ENCODE results near the gene ABHD16A.

ABHD16A gene

DNA sequence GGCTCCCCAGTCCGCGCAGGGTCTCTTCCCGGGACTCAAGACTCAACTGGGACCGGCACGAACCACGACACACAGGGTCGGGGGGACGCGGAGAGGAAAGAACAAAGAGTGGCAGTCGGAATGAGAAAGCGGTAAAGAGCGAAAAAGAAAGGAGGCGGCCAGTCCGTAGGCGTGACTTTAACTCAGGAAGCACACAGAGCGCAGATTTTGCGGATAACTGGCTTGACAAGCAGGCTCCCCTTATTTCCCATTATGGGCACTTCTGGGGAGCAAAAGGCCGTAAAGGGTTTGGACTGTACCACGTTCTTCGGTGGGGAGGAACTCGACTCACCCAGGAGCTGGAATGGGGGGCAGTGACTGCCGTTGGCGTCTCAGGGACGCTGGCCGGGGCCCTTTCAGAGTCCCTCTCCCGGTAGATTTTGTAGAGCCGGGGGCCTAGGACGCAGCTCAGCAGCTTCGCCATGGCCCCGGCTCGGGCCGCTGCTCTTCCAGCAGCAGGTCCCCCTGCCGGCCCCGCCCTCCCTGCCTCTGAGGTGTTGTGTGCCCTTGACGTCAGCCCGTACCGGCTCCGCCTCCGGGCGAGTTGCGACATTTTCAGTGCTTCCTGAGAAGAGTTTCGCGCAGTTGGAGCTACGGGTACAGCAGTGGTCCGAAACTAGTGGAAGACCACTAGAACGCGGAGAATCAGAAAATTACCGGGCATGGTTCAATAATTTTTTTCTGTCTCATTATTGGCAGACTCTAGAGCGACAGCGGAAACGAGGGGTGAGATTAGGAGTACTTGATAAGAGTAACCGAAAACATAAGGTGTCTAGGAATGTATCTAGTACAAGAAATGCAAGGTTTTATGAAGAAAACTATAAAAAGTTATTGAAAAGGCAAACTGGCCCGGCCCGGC, at the start of gene ABHD16A:
TSS of gene ABHD16A (minus strand) at position 506 of the 898 bp plus-strand sequence. CDS start at position 463, 43 bp downstream.
- peak; percentile 98 for DNase-seq

DNA sequence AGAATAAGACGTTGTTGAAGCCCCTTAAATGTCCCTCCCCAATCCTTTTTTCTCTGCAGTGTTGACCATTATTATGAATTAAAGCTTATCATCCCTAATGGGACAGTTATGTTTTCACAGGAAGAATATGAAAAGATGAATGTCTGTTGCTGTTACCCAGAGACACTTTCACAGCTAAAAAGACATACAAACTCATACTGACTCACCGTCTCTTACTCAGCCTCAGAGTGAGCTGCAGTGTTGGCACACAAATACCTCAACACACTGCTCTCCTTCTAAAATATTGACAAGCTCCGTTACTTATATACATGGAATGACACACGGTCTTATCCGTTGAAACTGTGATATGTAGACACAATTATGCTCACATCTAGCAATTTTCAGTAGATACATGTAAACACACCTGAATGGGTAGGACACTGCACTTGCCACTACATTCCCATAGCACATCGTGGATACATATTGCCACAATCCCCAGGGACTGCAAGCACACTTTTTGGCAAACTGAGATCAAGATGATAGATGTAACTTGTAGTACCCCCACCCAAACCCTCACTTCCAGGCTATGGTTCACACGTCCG, 49.7 kb upstream of the ABHD16A start:
- DNase-seq, result no peak

DNA sequence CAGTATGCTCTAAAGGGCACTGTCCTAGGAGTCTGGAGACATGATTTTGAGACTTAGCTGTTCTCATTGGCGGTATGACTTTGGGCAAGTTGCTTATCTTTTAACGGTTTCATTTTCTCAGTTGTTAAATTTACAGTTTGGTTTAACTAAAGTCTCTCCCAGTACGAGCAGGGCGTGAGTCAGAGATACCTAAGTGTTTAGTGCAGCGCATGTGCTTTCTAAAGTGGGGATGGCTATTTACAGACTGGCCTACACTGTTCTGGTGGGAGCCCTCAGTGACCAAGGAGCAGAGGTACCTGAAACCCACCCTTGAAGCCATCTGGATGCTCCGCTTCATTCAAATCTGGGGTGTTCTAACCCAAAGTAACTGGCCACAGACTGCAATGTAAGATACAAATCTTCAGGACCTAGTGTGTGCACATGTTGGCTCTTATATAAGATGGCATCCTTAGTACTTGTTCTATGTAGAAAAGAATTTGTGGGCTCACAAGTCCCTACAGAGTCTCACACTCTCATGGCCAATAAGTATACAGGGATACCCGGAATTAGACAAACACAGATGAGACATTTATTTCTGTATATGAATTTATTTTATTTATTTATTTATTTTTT, 47.4 kb upstream of the ABHD16A start:
- DNase-seq, result no peak

DNA sequence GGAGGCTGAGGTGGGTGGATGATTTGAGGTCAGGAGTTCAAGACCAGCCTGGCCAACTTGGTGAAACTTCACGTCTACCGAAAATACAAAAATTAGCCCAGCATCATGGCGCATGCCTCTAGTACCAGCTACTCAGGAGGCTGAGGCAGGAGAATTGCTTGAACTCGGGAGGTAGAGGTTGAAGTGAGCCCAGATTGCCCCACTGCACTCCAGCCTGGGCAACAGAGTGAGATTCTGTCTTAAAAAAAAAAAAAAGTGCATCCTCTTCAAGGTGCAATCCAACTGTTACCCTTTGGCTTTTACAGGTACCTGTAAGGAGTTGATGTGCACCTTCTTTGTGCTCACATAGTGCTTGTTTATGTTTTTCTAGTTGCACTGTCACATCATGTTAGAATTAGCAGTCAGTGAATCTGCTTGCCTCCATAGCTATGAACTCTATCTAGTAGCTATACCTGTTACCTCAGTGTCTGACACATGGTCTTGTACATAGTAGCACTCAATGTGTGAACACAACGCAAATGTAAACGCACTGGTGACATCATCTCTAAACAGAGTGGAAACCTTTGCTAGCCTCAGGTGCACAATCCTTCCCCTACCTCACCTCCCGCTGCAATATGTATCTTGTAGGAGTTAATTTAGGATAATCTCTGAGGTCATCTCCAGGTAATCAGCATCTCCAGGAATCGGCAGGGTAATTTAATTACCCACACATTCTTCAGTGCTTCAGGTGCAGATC, 46.3 kb upstream of the ABHD16A start:
- DNase-seq, result no peak

DNA sequence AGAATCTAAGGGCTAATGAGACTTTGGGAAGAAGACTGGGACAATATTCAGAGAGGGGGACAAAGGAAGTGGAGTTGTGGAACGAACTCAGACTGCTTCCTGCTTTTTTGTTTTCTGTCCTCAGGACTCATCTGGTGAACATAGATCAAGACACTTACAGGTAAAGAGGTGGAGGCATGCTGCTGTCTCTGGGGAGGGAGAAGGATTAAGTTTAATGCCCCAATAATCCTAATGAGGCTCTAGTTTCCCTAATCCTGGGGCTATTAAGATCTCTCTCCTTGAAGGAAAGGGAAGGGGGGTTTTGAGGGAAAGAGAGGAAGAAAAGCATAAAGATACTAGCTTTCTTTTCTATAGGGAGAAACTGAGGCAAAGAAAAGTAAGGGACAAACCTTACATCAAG, 41.3 kb upstream of the ABHD16A start:
- no peak for DNase-seq

DNA sequence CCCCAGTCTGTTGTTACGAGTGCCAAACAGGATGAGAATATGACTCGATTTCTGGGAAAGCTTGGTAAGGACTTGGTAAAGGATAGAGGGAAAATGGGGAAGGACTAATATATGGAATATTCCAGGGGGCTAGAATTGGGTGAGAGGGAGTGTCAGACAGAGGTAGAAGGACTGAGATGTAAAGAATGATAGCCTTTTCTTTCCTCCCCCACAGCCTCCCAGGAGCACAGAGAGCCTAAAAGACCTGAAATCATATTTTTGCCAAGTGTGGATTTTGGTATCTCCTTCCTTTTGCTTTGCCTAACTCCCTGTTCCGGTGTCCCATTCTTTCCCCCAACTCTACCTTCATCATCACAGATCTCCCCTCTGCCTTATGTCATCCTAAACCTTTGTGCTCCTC, 39.8 kb upstream of the ABHD16A start:
- DNase-seq, result no peak

DNA sequence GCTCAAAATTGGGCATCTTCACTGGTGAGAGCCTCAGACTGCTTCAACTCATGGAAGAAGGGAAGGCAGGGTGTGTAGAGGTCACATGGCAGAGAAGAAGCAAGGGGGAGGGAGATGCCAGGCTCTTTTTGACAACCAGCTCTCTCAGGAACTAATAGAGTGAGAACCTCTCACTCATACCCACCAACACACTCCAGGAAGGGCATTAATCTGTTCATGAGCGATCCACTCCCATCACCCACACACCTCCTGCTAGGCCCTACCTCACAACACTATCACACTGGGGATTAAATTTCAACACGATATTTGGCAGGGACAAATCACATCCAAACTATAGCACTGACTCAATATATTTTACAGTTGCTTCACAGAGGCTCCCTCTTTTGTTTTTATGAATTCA, 38.7 kb upstream of the ABHD16A start:
- no peak for DNase-seq

DNA sequence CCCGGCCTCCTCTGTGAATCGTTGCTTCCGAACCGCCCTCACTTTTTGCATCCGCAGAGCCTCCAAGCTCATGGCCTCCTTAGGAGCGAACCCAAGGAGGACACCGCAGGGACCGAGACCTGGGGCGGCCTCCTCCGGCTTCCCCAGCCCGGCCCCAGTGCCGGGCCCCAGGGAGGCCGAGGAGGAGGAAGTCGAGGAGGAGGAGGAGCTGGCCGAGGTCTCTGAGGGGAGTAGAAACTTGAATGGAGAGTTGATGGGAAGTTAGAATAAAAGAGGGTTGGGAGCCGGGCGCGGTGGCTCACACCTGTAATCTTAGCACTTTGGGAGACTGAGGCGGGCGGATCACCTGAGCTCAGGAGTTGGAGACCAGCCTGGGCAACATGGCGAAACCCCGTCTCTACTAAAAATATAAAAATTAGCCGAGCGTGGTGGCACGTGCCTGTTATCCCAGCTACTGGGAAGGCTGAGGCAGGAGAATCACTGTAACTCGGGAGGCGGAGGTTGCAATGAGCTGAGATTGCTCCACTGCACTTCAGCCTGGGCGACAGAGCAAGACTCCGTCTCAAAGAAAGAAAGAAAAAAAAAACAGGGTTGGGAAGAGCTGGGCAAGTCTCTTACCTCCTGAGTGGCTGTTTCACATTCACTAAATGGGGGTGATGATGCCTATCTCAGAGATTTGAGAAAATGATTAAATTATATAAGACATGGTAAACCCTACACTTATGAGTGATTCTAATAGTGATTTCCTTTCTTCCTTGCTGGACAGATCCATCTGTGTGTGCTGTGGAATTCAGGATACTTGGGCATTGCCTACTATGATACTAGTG, 37.5 kb upstream of the ABHD16A start:
- no peak for DNase-seq

DNA sequence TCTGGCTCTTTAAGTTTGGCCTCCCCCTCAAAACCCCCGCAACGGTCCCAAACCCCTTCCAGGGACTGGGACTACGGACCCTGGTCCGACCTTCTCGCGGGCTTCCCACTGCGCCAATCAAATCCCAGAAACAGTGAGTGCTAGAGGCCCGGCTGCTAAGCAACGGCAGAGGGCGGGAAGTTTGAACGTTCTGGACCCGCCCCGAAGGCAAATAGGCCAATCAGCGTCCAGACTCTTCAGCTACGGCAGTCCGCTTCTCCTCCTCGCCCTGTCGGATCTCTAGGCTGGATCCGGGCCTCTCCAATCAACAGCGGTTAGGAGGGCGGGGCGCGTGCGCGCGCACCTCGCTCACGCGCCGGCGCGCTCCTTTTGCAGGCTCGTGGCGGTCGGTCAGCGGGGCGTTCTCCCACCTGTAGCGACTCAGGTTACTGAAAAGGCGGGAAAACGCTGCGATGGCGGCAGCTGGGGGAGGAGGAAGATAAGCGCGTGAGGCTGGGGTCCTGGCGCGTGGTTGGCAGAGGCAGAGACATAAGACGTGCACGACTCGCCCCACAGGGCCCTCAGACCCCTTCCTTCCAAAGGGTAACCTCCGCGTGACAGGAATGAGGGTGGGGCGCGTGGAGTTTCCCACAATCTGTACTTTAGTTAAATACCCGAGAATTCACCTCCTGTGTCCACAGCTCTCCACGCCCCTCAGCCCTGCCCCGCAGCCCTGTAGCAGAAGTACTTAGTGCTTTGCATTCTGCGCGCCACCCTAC, 36.7 kb upstream of the ABHD16A start, which contains the start of gene MSH5:
TSS of gene MSH5 (plus strand) at position 367 of the 758 bp plus-strand sequence. CDS start 462 bp downstream, outside the sequence.
- peak; percentile 98 for DNase-seq

DNA sequence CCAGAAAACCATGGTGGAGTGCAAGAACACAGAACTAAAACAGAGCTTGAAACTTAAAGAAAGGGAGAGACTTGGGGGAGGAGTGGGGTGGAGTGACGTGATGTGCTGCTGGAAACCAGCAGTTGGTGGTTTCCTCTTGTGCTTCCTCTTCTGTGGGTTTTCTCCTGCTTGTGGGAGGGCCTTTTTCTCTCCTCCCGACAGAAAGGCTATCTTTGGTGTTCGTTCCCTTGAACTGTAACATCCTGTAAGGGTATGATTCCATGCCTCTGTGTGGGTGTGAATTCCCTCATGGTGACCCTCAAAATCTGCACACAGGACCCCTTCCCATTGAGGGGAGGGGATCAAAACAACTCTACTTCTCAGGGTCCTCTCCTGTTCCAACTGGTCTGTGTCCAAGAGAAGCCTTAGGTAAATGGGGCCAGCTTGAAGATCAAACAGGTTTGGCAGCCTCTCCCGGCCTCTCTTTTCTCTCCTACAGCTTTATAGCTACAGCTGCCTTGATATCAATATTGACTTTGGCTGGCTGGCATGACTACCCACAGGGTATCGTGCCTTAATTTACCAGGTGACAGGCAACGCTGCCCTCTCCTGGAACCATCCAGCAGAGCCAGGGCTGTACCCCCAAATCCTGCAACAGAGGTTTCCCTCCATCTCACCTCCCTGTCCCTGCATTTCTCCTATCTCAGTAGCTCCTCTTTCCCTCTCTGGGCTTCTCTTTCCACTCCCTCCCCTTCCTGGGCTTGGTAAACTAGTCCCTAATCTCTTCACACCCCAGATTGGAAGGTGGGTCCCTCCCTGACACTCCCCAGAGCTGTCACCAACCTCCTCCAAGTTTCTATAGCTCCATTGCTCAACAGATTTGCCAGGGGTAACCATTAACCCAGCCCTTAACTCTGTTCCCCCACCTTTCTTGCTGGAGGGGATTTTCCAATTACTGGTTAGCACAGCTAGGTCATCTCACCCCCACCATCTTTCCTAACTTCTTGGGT, 35.2 kb upstream of the ABHD16A start:
- peak; percentile 82 for DNase-seq

DNA sequence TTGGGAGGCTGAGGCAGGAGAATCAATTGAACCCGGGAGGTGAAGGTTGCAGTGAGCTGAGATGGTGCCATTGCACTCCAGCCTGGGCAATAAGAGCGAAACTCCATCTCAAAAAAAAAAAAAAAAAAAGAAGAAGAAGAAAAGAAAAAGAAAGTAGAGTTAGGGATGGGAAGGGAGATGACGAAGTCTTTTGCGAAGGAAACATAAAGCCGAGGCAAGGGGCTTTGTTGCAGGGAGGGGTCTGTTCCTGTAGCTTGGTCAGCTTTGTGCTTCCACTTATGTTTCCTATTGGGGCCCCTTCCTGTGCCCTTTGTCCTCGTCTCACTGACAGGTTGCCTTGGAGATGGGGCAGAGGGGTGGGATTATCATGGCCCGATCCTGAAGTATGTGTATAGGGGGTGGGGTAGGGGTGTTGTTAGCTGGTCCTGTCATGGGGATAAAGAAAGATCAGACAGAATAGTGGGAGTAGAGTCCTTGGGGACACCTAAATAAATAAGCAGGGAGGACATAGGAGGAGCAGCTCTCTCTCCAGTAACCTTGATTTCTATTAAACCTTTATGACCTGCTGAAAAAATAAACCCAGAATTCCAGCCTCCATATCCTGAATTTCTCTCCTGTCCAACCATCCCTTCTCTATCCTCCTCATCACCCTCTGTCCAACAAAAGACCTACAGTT, 34.3 kb upstream of the ABHD16A start:
- no peak for DNase-seq

DNA sequence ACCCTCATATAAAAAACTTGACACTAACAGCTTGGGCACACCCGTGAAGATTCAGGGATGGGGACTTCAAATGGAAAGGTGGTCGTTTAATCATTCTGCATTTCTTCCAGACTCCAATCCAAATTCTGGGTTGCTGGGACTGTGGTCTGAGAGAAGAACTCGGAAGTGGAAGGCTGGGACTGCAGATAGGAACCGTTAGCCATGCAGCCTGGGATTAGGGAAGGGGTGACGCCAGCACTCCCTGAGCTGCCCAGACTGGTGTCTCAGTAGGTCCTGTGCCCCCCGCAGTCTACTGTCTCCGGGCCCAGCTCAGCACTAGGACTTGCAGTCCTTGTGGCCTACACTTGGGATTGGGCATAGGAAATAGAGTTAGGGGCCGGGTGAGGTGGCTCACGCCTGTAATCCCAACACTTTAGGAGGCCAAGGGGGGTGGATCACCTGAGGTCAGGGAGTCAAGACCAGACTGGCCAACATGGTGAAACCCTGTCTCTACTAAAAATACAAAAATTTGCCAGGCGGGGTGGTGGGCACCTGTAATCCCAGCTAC, 33.7 kb upstream of the ABHD16A start:
- DNase-seq, result no peak

DNA sequence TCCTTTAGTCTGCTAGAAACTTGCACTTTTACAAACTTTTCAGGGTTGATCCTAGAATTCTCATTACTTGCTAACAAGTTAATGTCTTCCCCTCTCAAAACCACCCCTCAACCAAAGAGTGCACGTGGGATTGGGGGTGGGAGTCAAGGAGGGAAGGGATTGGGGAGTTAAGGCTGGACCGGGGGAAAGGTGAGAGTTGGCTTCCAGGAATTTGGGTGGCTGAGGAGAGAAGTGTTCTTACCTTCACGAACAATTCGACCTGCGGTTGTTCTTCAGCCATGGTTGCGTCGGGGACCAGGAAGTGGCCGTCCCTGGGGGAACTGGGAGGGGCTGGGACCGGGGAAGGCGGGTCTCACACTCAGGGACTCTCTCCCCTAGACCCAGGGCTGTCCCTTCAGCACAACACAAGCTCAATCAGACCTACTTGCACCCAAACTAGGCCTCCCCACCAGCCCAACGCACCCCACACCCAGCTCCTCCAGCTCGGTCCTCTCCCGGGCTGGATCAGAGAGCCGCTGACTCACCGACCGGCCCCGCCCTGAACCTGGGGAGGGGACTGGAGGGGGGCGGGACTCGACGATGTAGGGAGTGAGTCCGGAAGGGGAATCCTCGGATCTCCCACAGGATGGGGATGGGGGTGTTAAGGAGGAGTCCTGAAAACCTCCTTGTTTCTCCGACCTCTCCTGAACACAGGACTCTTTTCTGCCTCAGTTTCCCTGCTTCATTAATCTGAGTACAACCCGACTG, 33.1 kb upstream of the ABHD16A start, which contains the start of gene CLIC1:
TSS of gene CLIC1 (minus strand) at position 510 of the 747 bp plus-strand sequence. CDS start at position 280, 230 bp downstream.
- peak; percentile 84 for DNase-seq

DNA sequence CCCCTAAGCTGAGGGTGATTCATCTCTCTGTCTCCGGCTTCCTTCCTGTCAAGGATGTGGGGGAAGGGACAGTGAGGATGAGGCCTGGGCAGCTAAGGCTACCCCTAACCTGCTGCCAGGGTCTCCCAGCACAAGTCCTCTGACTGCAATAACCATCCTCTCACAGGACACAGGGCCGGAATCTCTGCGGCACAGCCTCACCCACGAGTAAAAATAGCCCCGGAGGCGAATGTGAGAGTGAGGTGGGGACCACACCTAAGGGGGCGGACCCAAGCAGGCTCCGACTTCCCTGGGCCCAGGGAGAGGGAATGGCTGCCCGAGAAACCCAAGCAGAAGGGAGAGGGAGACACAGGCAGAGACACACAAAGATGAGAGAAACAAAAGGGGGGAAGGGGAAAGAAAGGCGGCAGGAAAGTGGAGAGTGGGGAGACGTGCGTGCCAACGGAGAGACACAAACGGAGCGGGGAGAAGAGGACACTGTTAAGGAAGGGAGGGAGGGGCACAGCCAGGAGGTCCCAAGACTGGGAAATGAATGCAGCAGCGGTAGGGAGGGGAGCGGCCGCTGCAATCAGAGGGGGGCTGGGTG, 31.8 kb upstream of the ABHD16A start:
- peak; percentile 82 for DNase-seq

DNA sequence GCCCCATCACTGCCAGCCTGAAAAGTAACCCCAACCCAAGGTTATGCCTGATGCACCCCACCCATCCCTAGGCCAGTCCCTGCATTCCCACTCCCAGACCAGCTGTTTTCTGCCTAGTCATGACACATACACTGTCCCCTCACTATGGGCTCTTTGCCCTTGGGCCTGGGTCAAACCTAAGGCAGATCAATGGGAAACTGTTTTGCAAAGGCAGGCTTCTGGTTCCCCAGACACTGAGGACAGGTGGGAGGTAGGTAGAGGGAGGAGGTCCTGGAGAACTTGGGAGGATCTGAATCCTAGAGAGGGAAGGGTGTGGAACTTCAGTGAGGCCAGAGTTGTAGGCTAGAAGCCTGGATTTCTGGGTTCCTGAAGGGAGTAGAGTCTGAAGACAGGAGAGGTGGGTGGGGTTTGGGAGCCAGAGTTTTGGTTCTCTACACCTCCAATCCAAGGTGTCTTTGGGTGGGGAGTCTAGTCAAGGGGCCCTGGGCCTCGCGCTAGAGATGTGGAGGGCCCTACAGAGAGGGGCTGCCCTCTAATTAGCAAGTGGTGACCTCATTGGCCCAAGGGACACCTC, 31.2 kb upstream of the ABHD16A start:
- no peak for DNase-seq

DNA sequence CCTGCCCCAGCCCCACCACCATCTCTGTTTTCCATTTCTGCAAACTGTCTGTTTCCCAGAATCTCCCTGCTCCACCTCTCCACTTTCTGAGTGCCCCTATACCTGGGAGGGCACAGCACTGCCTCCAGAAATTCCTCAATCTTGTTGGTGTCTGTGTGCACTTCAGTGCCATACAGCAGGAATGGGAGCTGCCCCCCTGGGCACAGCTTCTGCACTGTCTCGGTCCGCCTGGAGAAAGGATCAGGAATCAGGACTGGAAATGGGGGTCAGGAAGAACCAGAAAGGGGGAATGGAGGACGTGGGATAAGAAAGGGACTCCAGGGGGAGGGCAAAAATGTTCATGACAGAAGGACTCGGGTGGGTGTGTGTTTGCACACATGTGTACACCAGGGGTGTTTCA, 30.6 kb upstream of the ABHD16A start:
- DNase-seq, result no peak

DNA sequence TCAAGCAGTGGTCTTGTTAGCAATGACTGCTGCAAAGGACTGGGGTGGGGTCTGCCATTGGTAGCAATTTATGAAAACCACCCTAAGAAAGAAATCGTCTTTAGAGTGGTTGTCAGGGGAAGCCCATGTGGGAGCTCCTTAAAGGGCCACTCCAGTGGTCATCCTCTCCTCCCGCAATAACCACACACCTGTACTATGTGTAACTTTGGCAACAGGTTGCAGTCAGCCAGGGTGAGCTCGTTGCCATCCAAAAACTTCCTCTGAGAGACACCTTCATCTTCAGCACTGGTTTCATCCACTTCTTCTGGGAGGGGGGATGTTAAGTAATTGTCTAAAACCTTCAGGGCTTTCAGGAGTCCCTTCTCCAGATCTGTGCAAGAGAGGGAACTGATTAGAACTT, 28.9 kb upstream of the ABHD16A start:
- DNase-seq, result no peak
